PC-3 (cell line): ENCODE measurements around the gene CES4A. TPM values are rescaled to one million over a fixed set of nuclear protein-coding genes. Genes with fewer than 3 reads are reported as not detected.

ENCODE experiments used
- ATAC-seq: fragments of 200-7000 bp; cut with Tn5 transposase; 2 replicates; pipeline ENCODE4 v1.9.1; 2020; ENCODE audit warnings: mild to moderate bottlenecking, moderate library complexity
- BruUV-seq: library from RNA; stranded (reverse); fragments of 400-500 nt; replicated peaks from 2 replicates; lab custom pipeline; 2021; lab: Mats Ljungman, UMichigan
- CTCF ChIA-PET: fragments of 300-600 bp; sonication (Branson Sonifier 250); formaldehyde crosslinking; loops from one replicate; lab custom pipeline; 2022; ENCODE audit warnings: antibody characterized with exemption; lab: Charles Lee
- POLR2A ChIA-PET: fragments of 300-600 bp; sonication (Branson Sonifier 250); formaldehyde crosslinking; loops from one replicate; lab custom pipeline; 2022; ENCODE audit warnings: antibody characterized with exemption; ENCODE audit not compliant: unreplicated experiment; lab: Charles Lee
- DNase-seq: peaks from one replicate; pipeline ENCODE4 v3.0.0-alpha.2; 2015
- H2AFZ ChIP-seq: fragments of 300-600 bp; sonication (generic); 2 replicates; pipeline ENCODE4 v1.6.0; 2016; ENCODE audit warnings: antibody characterized with exemption, low read length
- H3F3A ChIP-seq: fragments of 300-600 bp; sonication (generic); one replicate; pipeline ENCODE4 v1.6.0; 2017; ENCODE audit warnings: antibody characterized with exemption, low read length, control low read depth, mild to moderate bottlenecking; ENCODE audit not compliant: unreplicated experiment
- H3K27ac ChIP-seq: fragments of 300-600 bp; sonication (generic); 2 replicates; pipeline ENCODE4 v1.5.1; 2016; ENCODE audit warnings: mild to moderate bottlenecking, low read length
- H3K27me3 ChIP-seq: fragments of 300-600 bp; sonication (generic); 2 replicates; pipeline ENCODE4 v1.6.1; 2016; ENCODE audit warnings: low read length, mixed read lengths
- H3K36me3 ChIP-seq: fragments of 300-600 bp; sonication (generic); 2 replicates; pipeline ENCODE4 v1.6.1; 2016; ENCODE audit warnings: low read depth, mixed run types, low read length, mixed read lengths
- H3K4me1 ChIP-seq: fragments of 300-600 bp; sonication (generic); 2 replicates; pipeline ENCODE4 v1.5.1; 2016; ENCODE audit warnings: low read length; ENCODE audit not compliant: insufficient read depth
- H3K4me2 ChIP-seq: fragments of 300-600 bp; sonication (generic); 2 replicates; pipeline ENCODE4 v1.6.0; 2016; ENCODE audit warnings: low read length
- H3K4me3 ChIP-seq: fragments of 300-600 bp; sonication (generic); 2 replicates; pipeline ENCODE4 v1.5.1; 2016; ENCODE audit warnings: mild to moderate bottlenecking, low read length, mixed read lengths
- H3K79me2 ChIP-seq: fragments of 300-600 bp; sonication (generic); 2 replicates; pipeline ENCODE4 v1.6.1; 2017; ENCODE audit warnings: low read length, mixed read lengths
- H3K9ac ChIP-seq: fragments of 300-600 bp; sonication (generic); 2 replicates; pipeline ENCODE4 v1.6.0; 2016; ENCODE audit warnings: mild to moderate bottlenecking, low read length
- H3K9me2 ChIP-seq: fragments of 300-600 bp; sonication (generic); replicated peaks from 2 replicates; pipeline ENCODE4 v1.6.1; 2016; ENCODE audit warnings: mixed run types, low read length, mixed read lengths
- H3K9me3 ChIP-seq: fragments of 300-600 bp; sonication (generic); 2 replicates; pipeline ENCODE4 v1.6.1; 2016; ENCODE audit warnings: low read length, mixed read lengths
- H4K20me1 ChIP-seq: fragments of 300-600 bp; sonication (generic); 2 replicates; pipeline ENCODE4 v1.6.1; 2016; ENCODE audit warnings: low read length, mixed read lengths
- EZH2 ChIP-seq: fragments of 300-600 bp; sonication (generic); IDR thresholded peaks from one replicate; pipeline ENCODE4 v1.6.1; 2017; ENCODE audit warnings: antibody characterized with exemption, mild to moderate bottlenecking, low read length; ENCODE audit not compliant: unreplicated experiment
- EZH2phosphoT487 ChIP-seq: fragments of 300-600 bp; sonication (generic); IDR thresholded peaks from 2 replicates; pipeline ENCODE4 v1.6.1; 2018; ENCODE audit warnings: mild to moderate bottlenecking, antibody characterized with exemption, low read length, borderline replicate concordance
- intact Hi-C: fragments of 100-400 bp; cut with micrococcal nuclease; formaldehyde crosslinking; loops from 2 replicates; pipeline ENCODE4 v1.9.0; 2023
- total RNA-seq: library from RNA; depleted of rRNA; stranded (reverse); fragments of >200 nt; gene quantifications from 2 replicates; pipeline ENCODE4 v1.2.3, GENCODE V29; 2014
- TF ChIP-seq, protein P1 (sequence below): fragments of 300-600 bp; sonication (generic); conservative IDR thresholded peaks from 2 replicates; pipeline ENCODE4 v1.5.1; 2017; ENCODE audit warnings: antibody characterized with exemption, low read depth, mild to moderate bottlenecking, low read length

The CES4A gene
- total RNA-seq, 1 experiment from 2014 or later = 2.6 TPM

DNA sequence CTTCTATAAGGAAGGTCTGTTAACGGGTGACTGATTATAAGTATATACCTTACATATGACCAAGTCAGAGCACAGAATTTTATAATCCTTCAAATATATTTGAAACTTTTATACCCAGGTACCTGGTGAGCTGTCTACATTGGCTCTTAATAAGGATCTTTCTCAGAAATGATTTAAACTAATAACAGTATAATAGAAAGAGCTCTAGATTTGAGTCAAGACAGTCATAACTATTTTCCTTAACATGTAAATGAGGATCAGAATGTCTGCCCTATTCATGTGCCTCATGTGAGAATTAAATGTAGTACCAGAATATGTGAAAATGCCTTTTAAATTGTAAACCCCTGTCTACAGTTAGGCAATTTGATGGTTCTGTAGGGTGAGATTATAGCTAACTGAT, 55.0 kb downstream of the CES4A start:
- Histone ChIP-seq H3K4me2 (no peak overlapping the region), H3K4me3 (no peak overlapping the region), H3K4me1 (no peaks in the 10 kb centered on the region), H3K79me2 (peaks cover 54% of the 10 kb centered on the region), H3K36me3 (0 out of 2 replicates have a peak, but pooled peaks cover 10% of the 10 kb centered on the region), H4K20me1 (0 out of 2 replicates have a peak, but pooled peaks cover 3% of the 10 kb centered on the region), H2AFZ (no peak overlapping the region), H3K27me3 (no peaks in the 10 kb centered on the region), H3K9ac (no peak overlapping the region), H3F3A (no peaks in the 10 kb centered on the region), H3K9me3 (no peaks in the 10 kb centered on the region), H3K27ac (no peak overlapping the region), H3K9me2 (no peaks in the 10 kb centered on the region)
- ChIA-PET POLR2A (no interaction called here), CTCF (no interaction called here)
- no peak for TF ChIP-seq EZH2
- TF ChIP-seq, protein P1, sequence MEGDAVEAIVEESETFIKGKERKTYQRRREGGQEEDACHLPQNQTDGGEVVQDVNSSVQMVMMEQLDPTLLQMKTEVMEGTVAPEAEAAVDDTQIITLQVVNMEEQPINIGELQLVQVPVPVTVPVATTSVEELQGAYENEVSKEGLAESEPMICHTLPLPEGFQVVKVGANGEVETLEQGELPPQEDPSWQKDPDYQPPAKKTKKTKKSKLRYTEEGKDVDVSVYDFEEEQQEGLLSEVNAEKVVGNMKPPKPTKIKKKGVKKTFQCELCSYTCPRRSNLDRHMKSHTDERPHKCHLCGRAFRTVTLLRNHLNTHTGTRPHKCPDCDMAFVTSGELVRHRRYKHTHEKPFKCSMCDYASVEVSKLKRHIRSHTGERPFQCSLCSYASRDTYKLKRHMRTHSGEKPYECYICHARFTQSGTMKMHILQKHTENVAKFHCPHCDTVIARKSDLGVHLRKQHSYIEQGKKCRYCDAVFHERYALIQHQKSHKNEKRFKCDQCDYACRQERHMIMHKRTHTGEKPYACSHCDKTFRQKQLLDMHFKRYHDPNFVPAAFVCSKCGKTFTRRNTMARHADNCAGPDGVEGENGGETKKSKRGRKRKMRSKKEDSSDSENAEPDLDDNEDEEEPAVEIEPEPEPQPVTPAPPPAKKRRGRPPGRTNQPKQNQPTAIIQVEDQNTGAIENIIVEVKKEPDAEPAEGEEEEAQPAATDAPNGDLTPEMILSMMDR = no peak
- TF ChIP-seq EZH2phosphoT487 = no peak
- no TSS peak for BruUV-seq
- no peak for DNase-seq
- ATAC-seq = no peak
- intact Hi-C loops = loop anchor here (5.0 kb wide), 1 partner anchor 49 kb away; no protein-coding TSS in a partner anchor

DNA sequence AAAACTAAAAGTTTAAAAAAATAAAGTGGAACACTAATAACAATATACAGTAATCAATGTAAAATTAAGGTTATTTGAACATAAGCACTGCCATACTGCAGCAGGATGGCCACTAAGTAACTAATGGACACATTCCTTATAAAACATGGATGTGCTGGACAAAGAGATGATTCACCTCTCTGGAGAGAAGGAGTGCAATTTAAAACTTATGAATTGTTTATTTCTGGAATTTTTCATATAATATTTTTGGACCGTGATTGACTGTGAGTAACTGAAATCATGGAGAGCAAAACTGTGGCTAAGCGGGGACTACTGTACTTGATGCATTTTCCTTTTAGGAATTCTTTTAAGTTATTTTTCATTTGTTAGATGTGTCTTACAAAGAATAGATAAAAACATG, 62.4 kb downstream of the CES4A start:
- Histone ChIP-seq H3K36me3 (0 out of 2 replicates have a peak, but pooled peaks cover 3% of the 10 kb centered on the region), H3K9me3 (no peaks in the 10 kb centered on the region), H3K4me3 (no peak overlapping the region), H3K9ac (no peak overlapping the region), H3K27me3 (no peaks in the 10 kb centered on the region), H3K4me1 (peaks cover 5% of the 10 kb centered on the region; the same call in 1 of the 2 replicates), H3K79me2 (peaks cover 41% of the 10 kb centered on the region), H3K9me2 (no peaks in the 10 kb centered on the region), H4K20me1 (no peaks in the 10 kb centered on the region), H3K4me2 (no peak overlapping the region), H3K27ac (no peak overlapping the region), H2AFZ (no peak overlapping the region), H3F3A (peaks cover 6% of the 10 kb centered on the region)
- DNase-seq (no peak), ATAC-seq (no peak)
- TF ChIP-seq, protein P1 = no peak
- TF ChIP-seq EZH2phosphoT487 = no peak
- TF ChIP-seq EZH2 = no peak
- BruUV-seq = no TSS peak
- intact Hi-C loops = no loop called here
- ChIA-PET CTCF (interaction anchor here (0.7 kb wide), 1 partner anchor 132 kb away, joined by 5 read pairs; no protein-coding TSS in a partner anchor), POLR2A (interaction anchor here (0.6 kb wide), 2 partner anchors 53 to 295 kb away, joined by 5 to 16 read pairs; no protein-coding TSS in a partner anchor)

DNA sequence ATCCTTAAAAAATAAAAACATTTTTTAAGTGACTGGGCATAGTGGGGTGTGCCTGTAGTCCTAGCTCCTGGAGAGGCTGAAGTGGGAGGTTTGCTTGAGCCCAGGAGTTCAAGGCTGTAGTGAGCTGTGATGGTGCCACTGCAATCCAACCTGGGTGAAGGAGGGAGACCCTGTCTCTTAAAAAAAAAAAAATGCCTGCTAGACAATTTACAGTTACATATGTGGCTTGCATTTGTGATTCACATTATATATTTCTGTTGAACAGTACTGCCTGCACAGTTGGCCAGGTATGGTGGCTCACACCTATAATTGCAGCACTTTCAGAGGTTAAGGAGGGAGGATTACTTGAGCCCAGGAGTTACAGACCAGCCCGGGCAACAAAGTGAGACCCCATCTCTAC, 64.0 kb downstream of the CES4A start:
- CTCF ChIA-PET = no interaction called here
- Histone ChIP-seq H3K36me3 (no peaks in the 10 kb centered on the region), H4K20me1 (0 out of 2 replicates have a peak, but pooled peaks cover 4% of the 10 kb centered on the region), H3K4me3 (no peak overlapping the region), H3K79me2 (peaks cover 50% of the 10 kb centered on the region), H3K9ac (no peak overlapping the region), H3K4me1 (peaks cover 13% of the 10 kb centered on the region), H3K9me3 (no peaks in the 10 kb centered on the region), H2AFZ (no peak overlapping the region), H3K9me2 (no peaks in the 10 kb centered on the region), H3F3A (peaks cover 11% of the 10 kb centered on the region), H3K27ac (no peak overlapping the region), H3K4me2 (no peak overlapping the region), H3K27me3 (no peaks in the 10 kb centered on the region)
- no peak for TF ChIP-seq EZH2phosphoT487
- TF ChIP-seq EZH2 = no peak
- TF ChIP-seq, protein P1 = no peak
- no TSS peak for BruUV-seq
- no peak for DNase-seq
- POLR2A ChIA-PET = no interaction called here
- ATAC-seq = no peak
- intact Hi-C loops = no loop called here
